GM12878 (cell line): ENCODE results near the gene JMJD7. TPM values are rescaled to one million over a fixed set of nuclear protein-coding genes. Genes with fewer than 3 reads are reported as not detected.

Source experiments
- ATAC-seq: fragments of 200-7000 bp; cut with Tn5 transposase; 3 replicates; pipeline ENCODE4 v1.9.1; 2020; ENCODE audit warnings: mild to moderate bottlenecking, moderate library complexity
- BruUV-seq: library from RNA; stranded (reverse); fragments of 400-500 nt; replicated peaks from 2 replicates; lab custom pipeline; 2021; lab: Mats Ljungman, UMichigan
- CTCF ChIA-PET: fragments of 300-600 bp; sonication (Branson Sonifier 250); formaldehyde crosslinking; extraction: SDS; loops from one replicate; lab custom pipeline; 2021; ENCODE audit warnings: inconsistent platforms; lab: Yijun Ruan, JAX
- POLR2A ChIA-PET: fragments of 350-600 bp; formaldehyde crosslinking; extraction: SDS; loops from one replicate; lab custom pipeline; 2021; ENCODE audit warnings: inconsistent platforms; lab: Charles Lee
- RAD21 ChIA-PET: fragments of 300-600 bp; sonication (Branson Sonifier 250); formaldehyde crosslinking; loops from one replicate; lab custom pipeline; 2023; ENCODE audit warnings: antibody characterized with exemption; ENCODE audit not compliant: unreplicated experiment; lab: Charles Lee
- SMC1A ChIA-PET: fragments of 300-600 bp; sonication (Branson Sonifier 250); formaldehyde crosslinking; loops from one replicate; lab custom pipeline; 2023; ENCODE audit not compliant: unreplicated experiment, uncharacterized antibody; lab: Charles Lee
- DNase-seq: peaks from one replicate; pipeline ENCODE4 v3.0.0-alpha.2; 2011; ENCODE audit warnings: low read depth, low spot score
- FAIRE-seq: peaks from 3 replicates; lab custom pipeline; 2011; peaks lifted over from hg19 to GRCh38; lab: Jason Lieb, UNC
- H2AFZ ChIP-seq: 2 replicates; pipeline ENCODE4 v1.6.0; 2011; ENCODE audit warnings: low read depth, low read length, control low read depth; ENCODE audit not compliant: control insufficient read depth
- H3K27ac ChIP-seq: 2 replicates; pipeline ENCODE4 v1.5.1; 2011; ENCODE audit warnings: control low read depth; ENCODE audit not compliant: control insufficient read depth, insufficient read depth
- H3K27me3 ChIP-seq, 2 experiments: replicated peaks in 1 of 2; 2 replicates each; pipeline versions ENCODE4 v1.6.0 to v1.6.1; 2011; ENCODE audit warnings: low read length in 1 of 2; ENCODE audit not compliant: control insufficient read depth in 2 of 2, insufficient read depth in 2 of 2
- H3K36me3 ChIP-seq, 2 experiments: 2 replicates each; pipeline ENCODE4 v1.5.1; 2011; ENCODE audit warnings: low read length in 1 of 2; ENCODE audit not compliant: control insufficient read depth in 2 of 2, insufficient read depth in 2 of 2
- H3K4me1 ChIP-seq: 2 replicates; pipeline ENCODE4 v1.6.1; 2011; ENCODE audit warnings: mild to moderate bottlenecking, low read length, moderate library complexity, mixed read lengths; ENCODE audit not compliant: control insufficient read depth, insufficient read depth
- H3K4me2 ChIP-seq: 2 replicates; pipeline ENCODE4 v1.6.0; 2011; ENCODE audit warnings: control low read depth; ENCODE audit not compliant: control insufficient read depth, insufficient read depth
- H3K4me3 ChIP-seq: fragments of 200-600 bp; sonication (generic); 2 replicates; pipeline ENCODE4 v1.5.1; 2016
- H3K79me2 ChIP-seq: 2 replicates; pipeline ENCODE4 v1.6.0; 2011; ENCODE audit warnings: low read length; ENCODE audit not compliant: control insufficient read depth, insufficient read depth
- H3K9ac ChIP-seq: 2 replicates; pipeline ENCODE4 v1.8.0; 2011; ENCODE audit warnings: low read length, control low read depth, mixed read lengths; ENCODE audit not compliant: control insufficient read depth, insufficient read depth
- H3K9me3 ChIP-seq: replicated peaks from 3 replicates; pipeline ENCODE4 v1.5.1; 2011; ENCODE audit warnings: mild to moderate bottlenecking, low read length; ENCODE audit not compliant: control insufficient read depth, insufficient read depth
- H4K20me1 ChIP-seq: 2 replicates; pipeline ENCODE4 v1.6.0; 2011; ENCODE audit not compliant: control insufficient read depth, insufficient read depth
- E2F8 ChIP-seq: fragments of 450-650 bp; IDR thresholded peaks from 2 replicates; pipeline ENCODE4 v1.6.1; 2018; ENCODE audit warnings: mild to moderate bottlenecking, low read depth, moderate library complexity; ENCODE audit not compliant: partially characterized antibody
- JUNB ChIP-seq: IDR thresholded peaks from 2 replicates; pipeline ENCODE4 v1.6.1; 2016; ENCODE audit warnings: antibody characterized with exemption, mild to moderate bottlenecking
- NKRF ChIP-seq: fragments of 450-650 bp; conservative IDR thresholded peaks from 2 replicates; pipeline ENCODE4 v1.6.1; 2017; ENCODE audit warnings: mild to moderate bottlenecking, moderate library complexity
- PAX8 ChIP-seq: fragments of 450-650 bp; IDR thresholded peaks from 2 replicates; pipeline ENCODE4 v1.6.1; 2017; ENCODE audit warnings: mild to moderate bottlenecking, moderate library complexity
- SPI1 ChIP-seq: IDR thresholded peaks from 2 replicates; pipeline ENCODE4 v1.6.1; 2011; ENCODE audit warnings: low read depth, mild to moderate bottlenecking, low read length, moderate library complexity, borderline replicate concordance; ENCODE audit not compliant: insufficient read depth
- TCF12 ChIP-seq: IDR thresholded peaks from 2 replicates; pipeline ENCODE4 v1.6.1; 2011; ENCODE audit warnings: low read depth, mild to moderate bottlenecking, low read length
- ZZZ3 ChIP-seq: IDR thresholded peaks from 2 replicates; pipeline ENCODE4 v1.6.1; 2011; ENCODE audit warnings: low read depth; ENCODE audit not compliant: control insufficient read depth, insufficient read length
- WGBS: methylation state at CpG from one replicate; pipeline ENCODE4 v1.1.6; 2016; ENCODE audit warnings: low lambda C conversion rate; ENCODE audit not compliant: insufficient replicate concordance, insufficient coverage; ENCODE audit errors: missing lambda C conversion rate; 5-methylcytosine and 5-hydroxymethylcytosine counted together
- in situ Hi-C: fragments of 300-500 bp; cut with MboI; formaldehyde crosslinking; loops from 9 replicates; pipeline ENCODE4 v1.14.3; 2018; ENCODE audit warnings: mixed read lengths
- intact Hi-C: fragments of 100-400 bp; cut with micrococcal nuclease; formaldehyde crosslinking; loops from one replicate; pipeline ENCODE4 v1.14.2; 2022; ENCODE audit not compliant: unreplicated experiment
- polyA plus RNA-seq, 11 experiments: library from polyadenylated mRNA; depleted of rRNA in 4 of 11; unstranded in 6 of 11; stranded (reverse) in 5 of 11; fragments of >200 nt; fragmentation: Nextera tagmentation in 4 of 11; fragmentation: Illumina TruSeq in 1 of 11; extraction: Ambion mirVana in 4 of 11; extraction: Trizol in 1 of 11; gene quantifications; 1 replicate in 1 of 11; 2 replicates in 10 of 11; pipeline versions ENCODE4 v1.2.1 to v1.2.3, GENCODE V29; 2011 to 2016; ENCODE audit warnings: inconsistent platforms in 2 of 11, missing spikeins in 2 of 11, low read depth in 1 of 11
- total RNA-seq, 4 experiments: library from RNA; depleted of rRNA in 3 of 4; stranded (reverse); fragments of >200 nt in 3 of 4; fragmentation: Illumina TruSeq in 1 of 4; extraction: Trizol in 1 of 4; gene quantifications; 2 replicates each; pipeline versions ENCODE4 v1.2.1 to v1.2.3, GENCODE V29; 2013 to 2021

JMJD7 gene
- total and polyA plus RNA-seq, 10 of the 15 experiments (the other 5 are each of a cell fraction or from before 2014, with no cell fraction given), result 0.79 to 12.2 (median 6.5) TPM

- Histone ChIP-seq H3K79me2 (no peaks in the 10 kb centered on the region), H3K4me1 (no peaks in the 10 kb centered on the region), H3K27ac (no peak overlapping the region), H3K36me3 (no peaks in the 10 kb centered on the region; a peak in 1 of 4 replicates), H2AFZ (no peak overlapping the region), H3K27me3 (no peaks in the 10 kb centered on the region), H3K9ac (no peak overlapping the region), H4K20me1 (no peaks in the 10 kb centered on the region), H3K4me3 (no peak overlapping the region), H3K9me3 (no peaks in the 10 kb centered on the region), H3K4me2 (no peak overlapping the region)
- intact Hi-C loops (no loop called here), in situ Hi-C loops (no loop called here)
- no TSS peak for BruUV-seq
- TF ChIP-seq NKRF, result no peak
- TF ChIP-seq TCF12, result no peak
- no peak for TF ChIP-seq PAX8
- no peak for TF ChIP-seq E2F8
- no peak for TF ChIP-seq SPI1
- TF ChIP-seq JUNB, result no peak
- TF ChIP-seq ZZZ3, result no peak
- POLR2A ChIA-PET, result no interaction called here
- RAD21 ChIA-PET, result no interaction called here
- ATAC-seq, result no peak
- no peak for FAIRE-seq
- CTCF ChIA-PET, result no interaction called here
- DNase-seq, result no peak
- SMC1A ChIA-PET, result no interaction called here
- WGBS, result 74% methylated on average over 3 of the region's 3 CpGs
These were observed 6.2 kb downstream of the JMJD7 start for GRCh38 chr15:41834096-41834495.
